PC-9 (cell line): ENCODE results near the gene GPAM. TPM values are rescaled to one million over a fixed set of nuclear protein-coding genes. Genes with fewer than 3 reads are reported as not detected.

ENCODE experiments used
- BruUV-seq: library from RNA; stranded (reverse); fragments of 400-500 nt; replicated peaks from 2 replicates; lab custom pipeline; 2021; lab: Mats Ljungman, UMichigan
- CTCF ChIA-PET: fragments of 300-600 bp; sonication (Branson Sonifier 250); formaldehyde crosslinking; loops from one replicate; lab custom pipeline; 2022; ENCODE audit warnings: antibody characterized with exemption; lab: Charles Lee
- POLR2A ChIA-PET: fragments of 300-600 bp; sonication (Branson Sonifier 250); formaldehyde crosslinking; loops from one replicate; lab custom pipeline; 2022; ENCODE audit warnings: antibody characterized with exemption; ENCODE audit not compliant: unreplicated experiment; lab: Charles Lee
- DNase-seq, 2 experiments: peaks; one replicate each; pipeline versions ENCODE4 v3.0.0 to v3.0.0-alpha.2; 2015 to 2022; ENCODE audit warnings: mixed read lengths in 1 of 2
- H2AFZ ChIP-seq: fragments of 200-600 bp; sonication (generic); 2 replicates; pipeline ENCODE4 v1.8.1; 2017; ENCODE audit warnings: antibody characterized with exemption
- H3F3A ChIP-seq: fragments of 200-600 bp; sonication (generic); 2 replicates; pipeline ENCODE4 v1.8.1; 2017; ENCODE audit warnings: antibody characterized with exemption, mild to moderate bottlenecking, low read depth; ENCODE audit not compliant: insufficient read depth
- H3K27ac ChIP-seq: fragments of 200-600 bp; sonication (generic); 2 replicates; pipeline ENCODE4 v1.6.1; 2016; ENCODE audit warnings: mixed run types
- H3K27me3 ChIP-seq: fragments of 200-600 bp; sonication (generic); 2 replicates; pipeline ENCODE4 v1.6.1; 2016; ENCODE audit warnings: low read depth, mixed run types; ENCODE audit not compliant: insufficient read depth
- H3K36me3 ChIP-seq: fragments of 200-600 bp; sonication (generic); 2 replicates; pipeline ENCODE4 v1.6.1; 2016; ENCODE audit warnings: low read depth, mixed run types
- H3K4me1 ChIP-seq: fragments of 200-600 bp; sonication (generic); replicated peaks from 2 replicates; pipeline ENCODE4 v1.6.1; 2016; ENCODE audit warnings: mixed run types; ENCODE audit not compliant: insufficient read depth
- H3K4me2 ChIP-seq: fragments of 200-600 bp; sonication (generic); 2 replicates; pipeline ENCODE4 v1.6.1; 2017; ENCODE audit warnings: mixed run types
- H3K4me3 ChIP-seq: fragments of 200-600 bp; sonication (generic); 2 replicates; pipeline ENCODE4 v1.6.1; 2016; ENCODE audit warnings: mixed run types
- H3K79me2 ChIP-seq: fragments of 200-600 bp; sonication (generic); 2 replicates; pipeline ENCODE4 v1.6.1; 2017; ENCODE audit warnings: low read depth, mixed run types
- H3K9me2 ChIP-seq: fragments of 200-600 bp; sonication (generic); 2 replicates; pipeline ENCODE4 v1.8.1; 2017; ENCODE audit warnings: mild to moderate bottlenecking; ENCODE audit not compliant: insufficient read depth
- H3K9me3 ChIP-seq: fragments of 200-600 bp; sonication (generic); 2 replicates; pipeline ENCODE4 v1.8.1; 2016; ENCODE audit warnings: low read depth; ENCODE audit not compliant: insufficient read depth
- H4K20me1 ChIP-seq: fragments of 200-600 bp; sonication (generic); 2 replicates; pipeline ENCODE4 v1.8.1; 2017; ENCODE audit not compliant: insufficient read depth
- CTCF ChIP-seq: fragments of 200-600 bp; sonication (generic); conservative IDR thresholded peaks from 2 replicates; pipeline ENCODE4 v1.6.1; 2017; ENCODE audit warnings: mixed run types, antibody characterized with exemption, mild to moderate bottlenecking, moderate library complexity
- EZH2 ChIP-seq: fragments of 200-600 bp; sonication (generic); IDR thresholded peaks from 2 replicates; pipeline ENCODE4 v1.8.0; 2017; ENCODE audit warnings: antibody characterized with exemption, low read depth
- intact Hi-C: fragments of 100-400 bp; cut with micrococcal nuclease; formaldehyde crosslinking; loops from one replicate; pipeline ENCODE4 v1.10.0; 2022; ENCODE audit not compliant: unreplicated experiment
- total RNA-seq: library from RNA; stranded (reverse); gene quantifications from 2 replicates; pipeline ENCODE4 v1.2.3, GENCODE V29; 2021

GPAM gene
- total RNA-seq, 1 experiment from 2014 or later, result 4.2 TPM

DNA sequence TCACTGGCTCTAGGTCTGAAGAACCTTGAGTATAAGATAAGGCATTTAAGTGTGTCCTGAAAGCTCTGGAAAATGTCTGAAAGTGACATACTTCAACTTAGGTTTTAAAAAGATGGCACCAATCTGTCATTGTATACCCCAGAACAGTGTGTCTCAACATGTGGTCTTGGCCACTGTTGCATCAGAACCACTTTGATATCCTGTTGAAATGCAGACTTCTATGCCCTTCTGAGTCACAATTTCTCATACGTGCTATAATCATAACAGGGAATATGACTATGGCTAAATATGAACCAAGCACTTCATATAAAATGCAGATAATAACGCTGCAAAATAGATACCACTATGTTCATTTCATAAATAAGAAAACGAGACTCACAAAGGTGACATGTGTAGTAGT lies 38.0 kb upstream of the GPAM start:
- intact Hi-C loops, result no loop called here
- no TSS peak for BruUV-seq
- H4K20me1 ChIP-seq, result no peaks in the 10 kb centered on the region

DNA sequence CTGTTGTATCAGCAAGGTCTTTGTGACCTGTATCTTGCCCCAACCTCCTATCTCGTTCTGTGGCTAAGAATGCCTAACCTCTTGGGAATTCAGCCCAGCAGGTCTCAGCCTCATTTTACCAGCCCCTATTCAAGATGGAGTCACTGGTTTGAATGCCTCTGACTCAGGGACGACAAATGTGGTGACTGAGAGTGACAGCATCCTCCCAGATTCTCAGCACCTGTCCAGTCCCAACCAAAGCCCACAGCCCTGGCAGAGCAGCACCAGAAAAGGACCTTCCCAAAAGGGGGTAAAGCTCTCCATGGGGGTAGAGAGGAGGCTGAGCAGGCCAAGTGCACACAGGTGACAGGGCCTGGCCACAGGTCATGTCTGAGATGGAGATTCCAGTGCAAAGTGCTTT lies 35.4 kb upstream of the GPAM start:
- Histone ChIP-seq H3K4me2 (no peak overlapping the region), H3F3A (no peaks in the 10 kb centered on the region), H4K20me1 (no peaks in the 10 kb centered on the region), H3K27ac (no peak overlapping the region), H2AFZ (no peak overlapping the region), H3K4me3 (no peak overlapping the region), H3K9me3 (no peaks in the 10 kb centered on the region; the same call in 1 of the 2 replicates), H3K79me2 (no peaks in the 10 kb centered on the region), H3K4me1 (no peaks in the 10 kb centered on the region), H3K9me2 (no peaks in the 10 kb centered on the region), H3K36me3 (no peaks in the 10 kb centered on the region), H3K27me3 (no peaks in the 10 kb centered on the region)
- POLR2A ChIA-PET, result no interaction called here
- CTCF ChIA-PET, result no interaction called here
- intact Hi-C loops, result no loop called here
- no peak for DNase-seq
- no TSS peak for BruUV-seq
- TF ChIP-seq EZH2 (no peak), CTCF (no peak)

More for the DNA sequence above, 38.0 kb upstream of the GPAM start:
- Histone ChIP-seq H3K4me1 (no peaks in the 10 kb centered on the region), H3K9me2 (no peaks in the 10 kb centered on the region), H3K9me3 (no peaks in the 10 kb centered on the region; the same call in 1 of the 2 replicates), H3K36me3 (no peaks in the 10 kb centered on the region), H3K79me2 (no peaks in the 10 kb centered on the region), H3F3A (no peaks in the 10 kb centered on the region), H3K27ac (no peak overlapping the region), H3K4me3 (no peak overlapping the region), H2AFZ (no peak overlapping the region), H3K27me3 (no peaks in the 10 kb centered on the region), H3K4me2 (no peak overlapping the region)
- DNase-seq, result no peak
- no peak for TF ChIP-seq EZH2
- no peak for TF ChIP-seq CTCF
- ChIA-PET CTCF (no interaction called here), POLR2A (no interaction called here)

- Histone ChIP-seq H3K9me3 (no peaks in the 10 kb centered on the region; the same call in 1 of the 2 replicates), H2AFZ (no peak overlapping the region), H3K27me3 (no peaks in the 10 kb centered on the region), H3K79me2 (no peaks in the 10 kb centered on the region), H4K20me1 (no peaks in the 10 kb centered on the region), H3K27ac (no peak overlapping the region), H3F3A (no peaks in the 10 kb centered on the region), H3K9me2 (no peaks in the 10 kb centered on the region), H3K4me1 (no peaks in the 10 kb centered on the region), H3K36me3 (no peaks in the 10 kb centered on the region), H3K4me2 (no peak overlapping the region), H3K4me3 (no peak overlapping the region)
- ChIA-PET POLR2A (no interaction called here), CTCF (no interaction called here)
- DNase-seq, result no peak
- no TSS peak for BruUV-seq
- TF ChIP-seq EZH2 (no peak), CTCF (no peak)
- intact Hi-C loops, result no loop called here
These were observed 34.4 kb upstream of the GPAM start for GRCh38 chr10:112218036-112218390.
